GM19467 (cell line): ENCODE results near the gene AUTS2.

Source experiments
- ATAC-seq: cut with Tn5 transposase; IDR thresholded peaks from one replicate; pipeline ENCODE4 v1.9.1; 2021; ENCODE audit warnings: mild to moderate bottlenecking, moderate library complexity; ENCODE audit not compliant: unreplicated experiment

Gene AUTS2

DNA sequence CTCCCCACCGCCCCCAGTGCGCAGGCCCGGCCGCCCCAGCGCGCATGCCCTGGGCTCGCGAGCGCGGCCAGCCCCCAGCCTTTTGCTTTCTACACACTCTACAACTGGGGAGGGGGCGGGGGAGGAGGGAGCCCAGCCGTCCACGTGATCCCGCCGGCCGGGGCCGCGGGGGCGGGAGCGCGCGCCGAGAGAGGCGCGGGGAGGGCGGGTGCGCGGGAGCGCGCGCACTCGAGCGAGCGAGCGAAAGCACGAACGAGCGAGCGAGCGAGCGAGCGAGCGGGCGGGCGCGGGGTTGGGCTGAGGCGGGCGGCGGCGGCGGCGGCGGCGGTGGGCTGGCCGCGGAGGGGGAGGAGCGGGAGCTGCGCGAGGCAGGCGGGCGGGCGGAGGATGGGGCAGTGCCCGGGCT, at the start of gene AUTS2:
AUTS2 (plus strand) TSS at position 395 of the 406 bp plus-strand sequence. CDS start 1,179 bp downstream, outside the sequence.
- peak; percentile 48 for ATAC-seq

DNA sequence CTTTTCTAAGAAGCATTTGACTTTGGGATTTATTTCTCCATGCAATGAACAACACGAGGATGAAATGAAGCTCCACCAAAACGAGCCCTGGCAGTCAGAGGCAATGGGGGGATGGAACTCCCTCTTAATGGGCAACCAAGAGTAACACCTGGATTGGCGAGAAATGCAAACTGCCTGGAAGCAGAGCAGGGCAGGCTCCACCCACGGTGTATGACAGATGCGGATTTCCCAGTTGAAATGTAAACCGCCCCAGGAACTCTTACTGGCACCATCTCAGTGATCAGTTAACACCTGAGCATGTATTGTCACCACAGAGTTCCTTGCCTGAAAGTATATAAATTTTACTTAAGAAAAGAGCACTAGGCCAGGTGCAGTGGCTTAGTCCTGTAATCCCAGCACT, 47.3 kb upstream of the AUTS2 start:
- ATAC-seq: no peak

DNA sequence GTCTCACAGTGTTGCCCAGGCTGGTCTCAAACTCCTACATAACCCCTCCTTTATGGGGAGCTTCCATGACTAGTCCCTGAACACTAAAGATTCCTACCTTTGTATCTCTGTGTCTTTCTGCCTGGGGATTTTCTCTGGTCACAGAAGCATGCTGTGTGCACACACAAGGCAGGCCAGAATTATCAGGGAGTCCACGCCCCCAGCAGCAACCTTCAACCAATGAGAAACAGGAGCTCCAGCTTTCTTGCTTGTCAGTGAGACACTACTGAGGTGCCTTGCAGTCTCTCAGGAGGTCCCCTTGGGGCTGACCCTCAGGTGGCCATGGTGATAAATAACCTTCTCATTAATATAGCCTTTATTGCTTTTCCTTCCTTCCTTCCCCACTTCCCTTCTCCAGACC, 45.1 kb upstream of the AUTS2 start:
- no peak for ATAC-seq

DNA sequence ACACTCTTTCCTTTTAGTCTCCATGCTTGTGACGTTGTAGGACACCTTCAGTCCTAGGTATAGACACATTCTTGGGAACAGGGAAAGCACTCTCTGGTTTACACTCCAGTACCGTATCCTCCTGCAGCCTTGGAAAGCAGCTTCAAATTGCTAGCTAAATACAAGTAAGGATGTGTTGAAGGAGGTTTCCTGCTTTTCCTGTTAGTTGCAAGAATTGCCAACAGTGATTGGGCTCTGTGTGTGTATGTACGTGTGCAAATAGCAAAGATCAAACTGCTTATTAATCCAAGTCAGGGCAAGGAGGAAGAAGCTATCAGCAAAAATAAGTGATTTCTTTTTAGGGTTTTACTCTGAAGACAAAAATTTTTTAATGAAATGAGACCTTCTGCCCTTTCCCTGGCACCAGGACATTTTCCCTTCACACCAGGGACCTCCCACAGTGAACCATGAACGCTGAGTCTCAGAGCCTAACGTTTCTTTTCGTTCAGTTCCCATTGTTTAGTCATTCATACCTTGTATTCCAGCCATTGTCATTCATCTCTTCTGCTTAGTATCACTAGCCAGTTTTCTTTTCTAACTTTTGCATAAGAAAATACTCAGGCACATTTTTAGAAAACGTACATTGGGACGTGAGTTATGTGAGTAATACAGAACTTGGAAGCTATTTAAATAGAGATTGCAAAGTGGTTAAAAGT, 36.9 kb upstream of the AUTS2 start:
- no peak for ATAC-seq

DNA sequence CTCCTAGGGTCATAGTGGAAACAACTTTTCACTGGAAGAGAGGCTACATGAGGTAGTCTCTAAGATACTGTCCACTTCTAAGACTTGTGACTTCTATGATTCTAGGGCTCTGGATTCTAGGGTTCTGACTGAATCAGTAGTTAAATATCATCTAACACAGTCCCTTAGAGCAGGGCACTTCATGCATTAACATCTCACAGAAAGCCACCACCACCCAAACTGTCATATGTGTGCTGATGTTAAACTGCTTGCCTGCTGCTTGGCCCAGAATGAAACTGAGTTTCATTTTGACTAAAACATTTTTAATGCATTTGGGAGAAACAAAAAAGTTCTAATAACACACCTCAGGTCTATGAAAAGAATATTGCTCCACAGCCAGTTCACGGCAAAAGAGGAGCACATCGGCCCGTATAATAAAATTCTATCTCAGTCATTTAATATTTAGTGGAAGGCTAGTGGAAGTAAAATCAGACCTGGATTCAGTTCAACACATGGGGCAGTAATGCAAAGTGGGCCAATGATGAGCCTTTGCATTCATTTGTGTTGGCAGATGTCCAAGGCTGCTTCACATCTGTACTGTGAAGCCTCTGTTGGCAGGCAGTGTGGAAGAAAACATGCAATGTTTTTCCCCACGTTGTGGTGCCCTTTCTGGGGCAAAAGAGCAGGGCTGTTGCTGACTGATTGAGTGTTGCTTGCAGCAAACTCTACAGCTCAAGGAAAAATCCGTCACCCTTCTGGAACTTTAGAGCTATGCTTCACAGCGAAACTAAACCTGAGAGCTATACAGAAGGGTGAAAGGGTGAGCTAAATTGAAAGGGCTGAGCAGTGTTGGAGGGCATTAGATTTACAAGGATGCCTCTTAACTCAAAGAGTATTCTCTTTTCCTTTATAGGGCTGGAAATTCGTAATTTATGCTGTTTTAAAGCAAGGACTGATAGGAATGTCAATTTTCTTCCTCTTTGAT, 33.5 kb upstream of the AUTS2 start:
- ATAC-seq: peak; percentile 63

DNA sequence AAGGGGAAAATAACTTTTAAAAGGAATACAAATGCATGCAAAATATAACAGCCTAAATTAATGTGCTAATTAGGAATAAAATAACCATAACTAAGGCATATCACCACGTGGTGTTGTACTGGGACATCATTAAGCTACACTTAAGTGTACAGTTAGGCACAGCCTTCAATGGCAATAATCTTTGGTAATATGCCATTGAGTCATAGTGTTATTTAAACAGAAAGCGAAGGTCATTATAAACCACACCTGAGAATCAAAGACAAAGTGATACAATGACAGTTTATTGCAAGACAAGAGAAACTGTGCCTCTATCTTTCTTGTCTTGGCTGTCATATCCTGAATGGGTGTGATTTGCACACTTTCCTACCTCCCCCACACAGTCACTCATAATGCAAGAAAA, 30.5 kb upstream of the AUTS2 start:
- ATAC-seq: no peak

- no peak for ATAC-seq
These were observed 30.0 kb upstream of the AUTS2 start for GRCh38 chr7:69568266-69568665.

DNA sequence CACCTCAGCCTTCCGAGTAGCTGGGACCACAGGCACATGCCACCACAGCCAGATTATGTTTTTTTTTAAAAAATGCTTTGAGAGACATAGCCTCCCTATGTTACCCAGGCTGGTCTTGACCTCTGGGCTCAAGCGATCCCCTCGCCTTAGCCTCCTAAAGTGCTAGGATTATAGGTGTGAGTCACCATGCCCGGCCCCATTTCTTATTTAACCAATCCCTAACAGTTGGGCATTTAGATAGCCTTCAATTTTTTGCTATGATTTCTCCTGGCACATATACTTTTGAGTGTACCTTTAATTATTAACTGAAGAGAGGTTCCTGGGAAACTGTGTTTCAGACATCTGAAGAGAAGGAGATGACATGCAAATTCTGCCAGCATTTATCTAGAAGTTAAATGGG, 22.6 kb upstream of the AUTS2 start:
- no peak for ATAC-seq

GRCh38 chr7:69577221-69577620, 21.1 kb upstream of the AUTS2 start:
- no peak for ATAC-seq

DNA sequence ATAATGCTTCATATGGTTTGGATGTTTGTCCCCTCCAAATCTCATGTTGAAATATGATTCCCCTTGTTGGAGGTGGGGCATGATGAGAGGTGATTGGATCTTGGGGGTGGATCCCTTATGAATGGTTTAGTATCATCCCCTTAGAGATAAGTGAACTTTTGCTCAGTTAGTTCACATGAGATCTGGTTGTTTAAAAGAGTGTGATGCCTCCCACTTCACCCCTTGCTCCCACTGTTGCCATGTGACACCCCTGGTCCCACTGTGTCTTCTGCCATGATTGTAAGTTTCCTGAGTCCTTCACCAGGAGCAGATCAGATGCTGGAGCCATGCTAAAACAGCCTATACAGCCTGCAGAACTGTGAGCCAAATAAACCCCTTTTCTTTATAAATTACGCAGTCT, 13.1 kb upstream of the AUTS2 start:
- no peak for ATAC-seq

GRCh38 chr7:69586321-69586720, 12.0 kb upstream of the AUTS2 start:
- ATAC-seq: no peak

GRCh38 chr7:69588773-69589172, 9.5 kb upstream of the AUTS2 start:
- ATAC-seq: no peak

DNA sequence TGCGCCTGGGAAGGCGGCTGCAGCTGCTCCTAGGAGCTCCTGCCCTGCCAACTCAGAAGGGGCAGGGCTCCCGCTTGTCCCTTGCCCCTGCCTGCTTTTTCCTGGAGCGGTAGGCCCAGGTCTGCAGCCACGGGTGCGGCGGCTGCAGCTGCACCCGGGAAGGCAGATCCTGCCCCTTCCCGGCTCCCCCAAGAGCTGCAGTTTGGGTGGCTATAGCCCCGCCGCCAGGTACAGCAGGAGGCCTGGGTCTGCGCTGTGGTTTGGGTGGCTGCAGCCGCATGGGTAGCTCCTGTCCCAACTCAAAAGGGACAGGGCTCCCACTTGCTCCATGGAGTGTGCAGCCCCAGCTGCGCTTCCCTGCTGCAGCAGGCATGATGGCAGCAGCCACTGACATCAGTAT, 6.5 kb upstream of the AUTS2 start:
- ATAC-seq: no peak

DNA sequence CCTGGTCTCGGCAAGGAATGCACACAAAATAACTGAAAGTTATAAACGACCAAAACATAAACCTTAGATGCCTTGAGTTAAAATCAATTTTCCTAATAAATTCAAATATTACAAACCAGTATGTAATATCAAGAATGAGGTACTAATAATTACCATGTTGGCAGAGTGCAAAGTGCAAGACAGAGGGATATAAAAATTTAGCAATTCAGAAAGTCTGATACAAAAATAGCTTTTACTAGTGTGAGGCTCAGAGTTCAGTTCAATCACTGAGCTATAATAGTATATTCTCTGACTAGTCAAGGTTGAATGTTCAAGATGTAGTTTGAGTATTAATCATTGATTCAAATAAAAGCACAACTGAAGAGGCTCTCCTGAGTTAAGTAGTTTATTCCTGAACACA, 4.8 kb upstream of the AUTS2 start:
- no peak for ATAC-seq

DNA sequence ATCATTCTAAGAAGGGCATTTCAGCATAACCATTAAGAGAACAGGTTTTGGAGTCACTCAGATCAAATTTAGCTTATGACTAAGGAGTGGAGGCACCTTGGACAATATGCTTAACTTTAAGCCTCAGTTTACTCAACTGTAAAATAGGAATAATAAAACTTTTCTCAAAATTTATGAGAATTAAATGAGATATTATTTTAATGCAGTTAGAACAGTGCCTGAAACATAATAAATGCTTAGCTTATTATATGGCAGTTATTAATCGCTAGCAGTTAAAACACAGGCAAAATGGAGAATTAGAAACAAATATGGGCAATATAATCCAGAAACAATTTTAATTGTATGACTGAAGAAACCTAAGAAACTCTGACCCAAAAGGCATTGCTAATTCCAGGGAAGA, 2.9 kb upstream of the AUTS2 start:
- ATAC-seq: no peak

GRCh38 chr7:69596056-69596455, 2.2 kb upstream of the AUTS2 start:
- ATAC-seq: no peak

- no peak for ATAC-seq
These were observed 1.5 kb upstream of the AUTS2 start for GRCh38 chr7:69596723-69597277.

DNA sequence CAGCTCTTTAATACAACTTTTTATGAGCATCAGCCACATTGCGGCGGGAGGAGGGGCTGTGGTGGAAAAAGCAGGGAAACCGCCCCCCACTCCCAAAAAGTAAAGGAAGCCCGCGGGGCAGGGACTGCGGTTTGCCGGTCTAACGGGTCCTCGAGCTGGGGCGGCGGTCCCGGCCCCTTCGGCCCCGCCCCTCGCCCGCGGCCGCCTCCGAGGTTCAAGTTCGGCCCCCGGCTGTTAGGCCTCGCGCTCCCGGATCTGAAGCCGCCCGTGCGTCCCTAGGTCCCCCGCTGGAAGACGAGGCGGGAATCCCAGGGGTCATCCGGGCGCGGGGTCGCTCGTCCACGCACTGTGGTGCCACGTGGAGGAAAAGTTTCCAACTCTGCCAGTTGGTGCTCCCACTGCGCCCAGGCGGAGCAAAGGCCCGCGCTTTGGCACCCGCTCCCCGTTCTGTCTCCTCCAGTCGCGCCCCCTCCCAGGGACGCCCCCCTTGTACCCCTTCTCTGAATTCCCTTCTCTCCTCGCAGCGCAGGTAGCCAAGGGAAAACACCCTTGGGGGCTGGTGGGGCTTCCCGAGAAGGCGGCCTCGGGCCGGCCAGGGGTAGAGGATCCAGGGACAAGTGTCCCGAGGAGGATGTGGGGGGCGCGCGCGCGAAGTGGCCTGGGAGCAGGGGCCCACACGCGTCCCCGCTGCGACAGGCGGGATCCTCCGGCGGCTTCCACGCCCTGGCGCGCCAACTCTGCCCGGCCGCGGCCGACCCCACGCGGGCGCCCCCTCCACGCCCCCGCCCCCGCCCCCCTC, 798 bp upstream of the AUTS2 start:
- no peak for ATAC-seq

- no peak for ATAC-seq
These were observed 411 bp downstream of the AUTS2 start for GRCh38 chr7:69598487-69599285.

DNA sequence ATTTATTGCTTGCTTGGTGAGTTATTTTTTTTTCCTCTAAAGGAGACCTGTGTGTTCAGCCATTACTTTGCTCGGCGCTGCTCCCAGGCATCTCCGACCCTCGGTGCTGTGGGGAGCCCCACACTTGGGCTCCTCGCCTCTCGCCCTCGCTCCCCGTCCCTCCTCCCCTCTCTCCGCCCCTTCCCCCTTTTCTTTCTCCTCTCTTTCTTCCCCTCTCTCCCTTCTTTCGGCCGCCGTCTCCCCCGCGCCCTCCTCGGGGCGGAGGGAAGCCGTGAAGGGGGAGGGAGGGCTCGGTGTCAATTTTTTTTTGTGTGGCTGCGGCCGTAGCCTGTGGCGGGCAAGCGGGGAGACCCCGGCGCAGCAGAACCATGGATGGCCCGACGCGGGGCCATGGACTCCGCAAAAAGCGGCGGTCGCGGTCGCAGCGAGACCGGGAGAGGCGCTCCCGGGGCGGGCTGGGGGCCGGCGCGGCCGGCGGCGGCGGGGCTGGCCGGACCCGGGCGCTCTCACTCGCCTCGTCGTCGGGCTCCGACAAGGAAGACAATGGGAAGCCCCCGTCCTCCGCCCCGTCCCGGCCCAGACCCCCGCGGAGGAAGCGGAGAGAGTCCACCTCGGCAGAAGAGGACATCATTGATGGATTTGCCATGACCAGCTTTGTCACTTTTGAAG, 1.1 kb downstream of the AUTS2 start:
- no peak for ATAC-seq
